Liver (tissue), 9 donors: ENCODE measurements around the gene BAZ2A. TPM values are rescaled to one million over a fixed set of nuclear protein-coding genes. Genes with fewer than 3 reads are reported as not detected.

ENCODE experiments used
- DNase-seq: peaks from one replicate; pipeline ENCODE4 v3.0.0-alpha.2; 2017; ENCODE audit warnings: low spot score
- H3K27ac ChIP-seq, 2 donors: one replicate each; pipeline ENCODE4 v1.7.0; 2013; ENCODE audit warnings: inconsistent platforms in 2 of 2, low read length in 2 of 2, control low read depth in 1 of 2, low read depth in 1 of 2, mild to moderate bottlenecking in 1 of 2
- H3K27me3 ChIP-seq, 4 donors: one replicate each; pipeline versions ENCODE4 v1.6.1 to v1.7.0; 2013; ENCODE audit warnings: low read length in 3 of 4, inconsistent platforms in 1 of 4, mild to moderate bottlenecking in 1 of 4, moderate library complexity in 1 of 4; ENCODE audit not compliant: control insufficient read depth in 4 of 4, insufficient read depth in 4 of 4
- H3K36me3 ChIP-seq, 4 donors: one replicate each; pipeline versions ENCODE4 v1.6.1 to v1.7.0; 2013; ENCODE audit warnings: low read length in 3 of 4, mild to moderate bottlenecking in 3 of 4, low read depth in 1 of 4, moderate library complexity in 1 of 4; ENCODE audit not compliant: control insufficient read depth in 4 of 4, insufficient read depth in 3 of 4
- H3K4me1 ChIP-seq, 4 donors: one replicate each; pipeline versions ENCODE4 v1.6.1 to v1.7.0; 2013; ENCODE audit warnings: low read length in 3 of 4, mild to moderate bottlenecking in 3 of 4, moderate library complexity in 1 of 4; ENCODE audit not compliant: control insufficient read depth in 4 of 4, insufficient read depth in 4 of 4
- H3K4me3 ChIP-seq, 3 donors: one replicate each; pipeline versions ENCODE4 v1.6.1 to v1.7.0; 2013; ENCODE audit warnings: low read length in 3 of 3, control low read depth in 1 of 3, low read depth in 1 of 3, mild to moderate bottlenecking in 1 of 3
- H3K9ac ChIP-seq, 2 donors: one replicate each; pipeline ENCODE4 v1.7.0; 2013; ENCODE audit warnings: low read length in 2 of 2, mild to moderate bottlenecking in 2 of 2, moderate library complexity in 2 of 2, control low read depth in 1 of 2, low read depth in 1 of 2
- H3K9me3 ChIP-seq, 4 donors: one replicate each; pipeline versions ENCODE4 v1.6.1 to v1.7.0; 2013; ENCODE audit warnings: low read length in 3 of 4; ENCODE audit not compliant: control insufficient read depth in 4 of 4
- EGR1 ChIP-seq, 2 donors: IDR thresholded peaks; 2 replicates each; pipeline ENCODE4 v1.6.1; 2016 to 2018; ENCODE audit warnings: antibody characterized with exemption in 2 of 2, low read depth in 2 of 2
- FOXA1 ChIP-seq: IDR thresholded peaks from 2 replicates; pipeline ENCODE4 v1.6.1; 2016; ENCODE audit warnings: antibody characterized with exemption
- FOXA2 ChIP-seq: IDR thresholded peaks from 2 replicates; pipeline ENCODE4 v1.6.1; 2016; ENCODE audit warnings: antibody characterized with exemption
- GABPA ChIP-seq, 2 donors: IDR thresholded peaks in 1 of 2; conservative IDR thresholded peaks in 1 of 2; 2 replicates each; pipeline ENCODE4 v1.6.1; 2016; ENCODE audit warnings: antibody characterized with exemption in 2 of 2, mild to moderate bottlenecking in 1 of 2, moderate library complexity in 1 of 2
- HNF4A ChIP-seq, 2 donors: conservative IDR thresholded peaks; 2 replicates each; pipeline ENCODE4 v1.6.1; 2016; ENCODE audit warnings: antibody characterized with exemption in 2 of 2, mild to moderate bottlenecking in 2 of 2
- HNF4G ChIP-seq: IDR thresholded peaks from 2 replicates; pipeline ENCODE4 v1.6.1; 2016; ENCODE audit warnings: antibody characterized with exemption
- JUND ChIP-seq, 2 donors: IDR thresholded peaks; 2 replicates each; pipeline ENCODE4 v1.6.1; 2016; ENCODE audit warnings: antibody characterized with exemption in 2 of 2
- MAX ChIP-seq: IDR thresholded peaks from 2 replicates; pipeline ENCODE4 v1.6.1; 2016; ENCODE audit warnings: antibody characterized with exemption
- NR2F2 ChIP-seq: IDR thresholded peaks from 2 replicates; pipeline ENCODE4 v1.6.1; 2016; ENCODE audit warnings: antibody characterized with exemption
- RAD21 ChIP-seq, 2 donors: IDR thresholded peaks; 2 replicates each; pipeline ENCODE4 v1.6.1; 2016; ENCODE audit warnings: antibody characterized with exemption in 2 of 2, mild to moderate bottlenecking in 2 of 2
- RXRA ChIP-seq, 2 donors: IDR thresholded peaks; 2 replicates each; pipeline ENCODE4 v1.6.1; 2017 to 2018; ENCODE audit warnings: antibody characterized with exemption in 2 of 2, mild to moderate bottlenecking in 1 of 2
- SP1 ChIP-seq: IDR thresholded peaks from 2 replicates; pipeline ENCODE4 v1.6.1; 2018; ENCODE audit warnings: antibody characterized with exemption, mild to moderate bottlenecking
- TAF1 ChIP-seq: conservative IDR thresholded peaks from 2 replicates; pipeline ENCODE4 v1.6.1; 2016; ENCODE audit warnings: antibody characterized with exemption, mild to moderate bottlenecking
- YY1 ChIP-seq: IDR thresholded peaks from 2 replicates; pipeline ENCODE4 v1.6.1; 2016; ENCODE audit warnings: antibody characterized with exemption, mild to moderate bottlenecking
- WGBS: extraction: QIAGEN DNeasy Blood & Tissue Kit; methylation state at CpG from one replicate; pipeline ENCODE4 v1.1.7; 2013; 5-methylcytosine and 5-hydroxymethylcytosine counted together
- polyA plus RNA-seq, 2 donors: library from polyadenylated mRNA; stranded (reverse) in 1 of 2; unstranded in 1 of 2; fragments of 200-250 nt in 1 of 2; fragments of >200 nt in 1 of 2; fragmentation: Nextera tagmentation in 1 of 2; extraction: Ambion mirVana in 1 of 2; gene quantifications; one replicate each; pipeline versions ENCODE4 v1.2.1 to v1.2.3, GENCODE V29; 2013 to 2015
- total RNA-seq, 2 donors: library from RNA; depleted of rRNA; stranded (reverse); fragments of >200 nt; gene quantifications; one replicate each; pipeline ENCODE4 v1.2.3, GENCODE V29; 2014
- TF ChIP-seq, protein P1 (sequence below): fragments of 150-350 bp; IDR thresholded peaks from 2 replicates; pipeline ENCODE4 v1.5.1; 2017; ENCODE audit warnings: improper control_type of control experiment, low read depth, low read length; ENCODE audit not compliant: missing input control
- TF ChIP-seq, protein P2 (sequence below): IDR thresholded peaks from 2 replicates; pipeline ENCODE4 v1.6.1; 2016; ENCODE audit warnings: antibody characterized with exemption, mild to moderate bottlenecking
- TF ChIP-seq, protein P3 (sequence below): IDR thresholded peaks from 2 replicates; pipeline ENCODE4 v1.6.1; 2016; ENCODE audit warnings: antibody characterized with exemption
- TF ChIP-seq, protein P4 (sequence below): IDR thresholded peaks from 2 replicates; pipeline ENCODE4 v1.6.1; 2016; ENCODE audit warnings: antibody characterized with exemption
- donor health status: healthy.
- donor health status: healthy.
- donor health status: healthy.
- donor health status: healthy.
- donor health status: healthy.

Gene BAZ2A
- total and polyA plus RNA-seq, 4 donors = 12.8 to 31.9 (median 22.0) TPM

- Histone ChIP-seq H3K4me1 (no peaks in the 10 kb centered on the region), H3K9ac (no peak overlapping the region), H3K27ac (no peak overlapping the region), H3K27me3 (no peaks in the 10 kb centered on the region), H3K4me3 (no peak overlapping the region), H3K9me3 (no peaks in the 10 kb centered on the region), H3K36me3 (peaks cover 41 to 89% (median 81%) of the 10 kb centered on the region in 4 donors)
- TF ChIP-seq FOXA2 (no peak), TAF1 (no peak), YY1 (no peak), NR2F2 (no peak), RXRA (IDR thresholded peaks at IDR 0.05) (no peak), RAD21 (IDR thresholded peaks at IDR 0.05) (no peak), JUND (IDR thresholded peaks at IDR 0.05) (no peak), FOXA1 (no peak), MAX (no peak), SP1 (no peak), EGR1 (IDR thresholded peaks at IDR 0.05; ENCODE audit: low read depth in 2 of 2) (no peak), HNF4G (no peak), HNF4A (conservative IDR thresholded peaks at IDR 0.05) (no peak), GABPA (IDR thresholded peaks at IDR 0.05 in 1 of 2, conservative IDR thresholded peaks at IDR 0.05 in 1 of 2) (no peak)
- TF ChIP-seq, protein P1, sequence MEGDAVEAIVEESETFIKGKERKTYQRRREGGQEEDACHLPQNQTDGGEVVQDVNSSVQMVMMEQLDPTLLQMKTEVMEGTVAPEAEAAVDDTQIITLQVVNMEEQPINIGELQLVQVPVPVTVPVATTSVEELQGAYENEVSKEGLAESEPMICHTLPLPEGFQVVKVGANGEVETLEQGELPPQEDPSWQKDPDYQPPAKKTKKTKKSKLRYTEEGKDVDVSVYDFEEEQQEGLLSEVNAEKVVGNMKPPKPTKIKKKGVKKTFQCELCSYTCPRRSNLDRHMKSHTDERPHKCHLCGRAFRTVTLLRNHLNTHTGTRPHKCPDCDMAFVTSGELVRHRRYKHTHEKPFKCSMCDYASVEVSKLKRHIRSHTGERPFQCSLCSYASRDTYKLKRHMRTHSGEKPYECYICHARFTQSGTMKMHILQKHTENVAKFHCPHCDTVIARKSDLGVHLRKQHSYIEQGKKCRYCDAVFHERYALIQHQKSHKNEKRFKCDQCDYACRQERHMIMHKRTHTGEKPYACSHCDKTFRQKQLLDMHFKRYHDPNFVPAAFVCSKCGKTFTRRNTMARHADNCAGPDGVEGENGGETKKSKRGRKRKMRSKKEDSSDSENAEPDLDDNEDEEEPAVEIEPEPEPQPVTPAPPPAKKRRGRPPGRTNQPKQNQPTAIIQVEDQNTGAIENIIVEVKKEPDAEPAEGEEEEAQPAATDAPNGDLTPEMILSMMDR = no peak
- TF ChIP-seq, protein P2, sequence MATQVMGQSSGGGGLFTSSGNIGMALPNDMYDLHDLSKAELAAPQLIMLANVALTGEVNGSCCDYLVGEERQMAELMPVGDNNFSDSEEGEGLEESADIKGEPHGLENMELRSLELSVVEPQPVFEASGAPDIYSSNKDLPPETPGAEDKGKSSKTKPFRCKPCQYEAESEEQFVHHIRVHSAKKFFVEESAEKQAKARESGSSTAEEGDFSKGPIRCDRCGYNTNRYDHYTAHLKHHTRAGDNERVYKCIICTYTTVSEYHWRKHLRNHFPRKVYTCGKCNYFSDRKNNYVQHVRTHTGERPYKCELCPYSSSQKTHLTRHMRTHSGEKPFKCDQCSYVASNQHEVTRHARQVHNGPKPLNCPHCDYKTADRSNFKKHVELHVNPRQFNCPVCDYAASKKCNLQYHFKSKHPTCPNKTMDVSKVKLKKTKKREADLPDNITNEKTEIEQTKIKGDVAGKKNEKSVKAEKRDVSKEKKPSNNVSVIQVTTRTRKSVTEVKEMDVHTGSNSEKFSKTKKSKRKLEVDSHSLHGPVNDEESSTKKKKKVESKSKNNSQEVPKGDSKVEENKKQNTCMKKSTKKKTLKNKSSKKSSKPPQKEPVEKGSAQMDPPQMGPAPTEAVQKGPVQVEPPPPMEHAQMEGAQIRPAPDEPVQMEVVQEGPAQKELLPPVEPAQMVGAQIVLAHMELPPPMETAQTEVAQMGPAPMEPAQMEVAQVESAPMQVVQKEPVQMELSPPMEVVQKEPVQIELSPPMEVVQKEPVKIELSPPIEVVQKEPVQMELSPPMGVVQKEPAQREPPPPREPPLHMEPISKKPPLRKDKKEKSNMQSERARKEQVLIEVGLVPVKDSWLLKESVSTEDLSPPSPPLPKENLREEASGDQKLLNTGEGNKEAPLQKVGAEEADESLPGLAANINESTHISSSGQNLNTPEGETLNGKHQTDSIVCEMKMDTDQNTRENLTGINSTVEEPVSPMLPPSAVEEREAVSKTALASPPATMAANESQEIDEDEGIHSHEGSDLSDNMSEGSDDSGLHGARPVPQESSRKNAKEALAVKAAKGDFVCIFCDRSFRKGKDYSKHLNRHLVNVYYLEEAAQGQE = no peak
- TF ChIP-seq, protein P3, sequence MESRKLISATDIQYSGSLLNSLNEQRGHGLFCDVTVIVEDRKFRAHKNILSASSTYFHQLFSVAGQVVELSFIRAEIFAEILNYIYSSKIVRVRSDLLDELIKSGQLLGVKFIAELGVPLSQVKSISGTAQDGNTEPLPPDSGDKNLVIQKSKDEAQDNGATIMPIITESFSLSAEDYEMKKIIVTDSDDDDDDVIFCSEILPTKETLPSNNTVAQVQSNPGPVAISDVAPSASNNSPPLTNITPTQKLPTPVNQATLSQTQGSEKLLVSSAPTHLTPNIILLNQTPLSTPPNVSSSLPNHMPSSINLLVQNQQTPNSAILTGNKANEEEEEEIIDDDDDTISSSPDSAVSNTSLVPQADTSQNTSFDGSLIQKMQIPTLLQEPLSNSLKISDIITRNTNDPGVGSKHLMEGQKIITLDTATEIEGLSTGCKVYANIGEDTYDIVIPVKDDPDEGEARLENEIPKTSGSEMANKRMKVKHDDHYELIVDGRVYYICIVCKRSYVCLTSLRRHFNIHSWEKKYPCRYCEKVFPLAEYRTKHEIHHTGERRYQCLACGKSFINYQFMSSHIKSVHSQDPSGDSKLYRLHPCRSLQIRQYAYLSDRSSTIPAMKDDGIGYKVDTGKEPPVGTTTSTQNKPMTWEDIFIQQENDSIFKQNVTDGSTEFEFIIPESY = no peak
- TF ChIP-seq, protein P4, sequence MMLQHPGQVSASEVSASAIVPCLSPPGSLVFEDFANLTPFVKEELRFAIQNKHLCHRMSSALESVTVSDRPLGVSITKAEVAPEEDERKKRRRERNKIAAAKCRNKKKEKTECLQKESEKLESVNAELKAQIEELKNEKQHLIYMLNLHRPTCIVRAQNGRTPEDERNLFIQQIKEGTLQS = no peak
- no peak for DNase-seq
- 94% methylated on average over 6 of the region's 6 CpGs for WGBS
These were observed 29.4 kb downstream of the BAZ2A start for GRCh38 chr12:56600753-56601152.
